PC-3 (cell line): ENCODE measurements around the gene RBP2.

ENCODE experiments used
- CTCF ChIP-seq: fragments of 300-600 bp; sonication (generic); conservative IDR thresholded peaks from 2 replicates; pipeline ENCODE4 v1.5.1; 2017; ENCODE audit warnings: antibody characterized with exemption, low read depth, mild to moderate bottlenecking, low read length
- EZH2 ChIP-seq: fragments of 300-600 bp; sonication (generic); IDR thresholded peaks from one replicate; pipeline ENCODE4 v1.6.1; 2017; ENCODE audit warnings: antibody characterized with exemption, mild to moderate bottlenecking, low read length; ENCODE audit not compliant: unreplicated experiment

- TF ChIP-seq CTCF (no peak), EZH2 (no peak)
These were observed 48.7 kb upstream of the RBP2 start for GRCh38 chr3:139524841-139525636.
